ENCODE measurements around the gene EHMT1.

The EHMT1 gene

DNA sequence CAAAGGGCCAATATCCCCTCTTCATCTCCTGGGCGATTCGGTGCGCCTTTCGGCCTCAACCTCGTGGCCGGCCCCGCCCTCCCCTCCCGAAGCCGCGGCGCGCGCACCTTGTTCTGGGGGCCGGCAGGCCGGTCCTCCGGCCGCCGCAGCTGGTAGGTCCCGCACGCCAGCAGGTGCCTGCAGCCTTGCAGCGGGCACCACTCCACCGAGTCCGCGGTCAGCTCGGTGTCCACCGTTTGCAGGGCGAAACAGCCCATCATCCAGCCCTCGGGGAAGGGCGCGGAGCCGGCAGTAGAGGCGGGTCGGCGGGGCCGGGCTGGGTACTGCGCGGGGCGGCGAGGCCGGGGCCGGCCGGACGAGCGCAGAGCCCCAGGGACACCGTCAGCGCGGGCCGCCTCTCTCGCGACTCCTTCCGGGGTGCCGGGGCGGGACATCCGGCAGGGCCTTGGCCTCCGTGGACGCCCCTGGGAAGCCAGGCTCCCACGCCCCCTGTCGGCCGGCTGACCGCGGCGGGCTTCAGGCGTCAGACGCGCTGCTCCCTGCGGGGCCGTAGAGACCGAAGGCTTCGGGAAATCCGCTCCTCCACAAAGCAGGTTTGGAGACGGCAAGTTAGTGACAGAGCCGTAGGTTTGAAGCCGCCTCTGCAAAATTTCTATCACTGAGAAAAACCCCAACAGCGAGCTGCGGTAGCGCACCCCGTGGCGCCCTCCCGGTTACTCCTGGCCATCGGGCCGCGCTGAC lies 40.1 kb upstream of the EHMT1 start, which contains the start of gene DPH7:
TSS of gene DPH7 (minus strand) at position 408 of the 741 bp plus-strand sequence. CDS start at position 260, 148 bp downstream.
- TF ChIP-seq, protein P1, sequence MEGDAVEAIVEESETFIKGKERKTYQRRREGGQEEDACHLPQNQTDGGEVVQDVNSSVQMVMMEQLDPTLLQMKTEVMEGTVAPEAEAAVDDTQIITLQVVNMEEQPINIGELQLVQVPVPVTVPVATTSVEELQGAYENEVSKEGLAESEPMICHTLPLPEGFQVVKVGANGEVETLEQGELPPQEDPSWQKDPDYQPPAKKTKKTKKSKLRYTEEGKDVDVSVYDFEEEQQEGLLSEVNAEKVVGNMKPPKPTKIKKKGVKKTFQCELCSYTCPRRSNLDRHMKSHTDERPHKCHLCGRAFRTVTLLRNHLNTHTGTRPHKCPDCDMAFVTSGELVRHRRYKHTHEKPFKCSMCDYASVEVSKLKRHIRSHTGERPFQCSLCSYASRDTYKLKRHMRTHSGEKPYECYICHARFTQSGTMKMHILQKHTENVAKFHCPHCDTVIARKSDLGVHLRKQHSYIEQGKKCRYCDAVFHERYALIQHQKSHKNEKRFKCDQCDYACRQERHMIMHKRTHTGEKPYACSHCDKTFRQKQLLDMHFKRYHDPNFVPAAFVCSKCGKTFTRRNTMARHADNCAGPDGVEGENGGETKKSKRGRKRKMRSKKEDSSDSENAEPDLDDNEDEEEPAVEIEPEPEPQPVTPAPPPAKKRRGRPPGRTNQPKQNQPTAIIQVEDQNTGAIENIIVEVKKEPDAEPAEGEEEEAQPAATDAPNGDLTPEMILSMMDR (IDR thresholded peaks at IDR 0.05; ENCODE audit: borderline replicate concordance, insufficient read depth, low read depth, low read length) = peak; percentile 97
- peak within 1 kb of the TSS; percentile 98 for H3K4me3 ChIP-seq (ENCODE audit: low read depth, low read length)

DNA sequence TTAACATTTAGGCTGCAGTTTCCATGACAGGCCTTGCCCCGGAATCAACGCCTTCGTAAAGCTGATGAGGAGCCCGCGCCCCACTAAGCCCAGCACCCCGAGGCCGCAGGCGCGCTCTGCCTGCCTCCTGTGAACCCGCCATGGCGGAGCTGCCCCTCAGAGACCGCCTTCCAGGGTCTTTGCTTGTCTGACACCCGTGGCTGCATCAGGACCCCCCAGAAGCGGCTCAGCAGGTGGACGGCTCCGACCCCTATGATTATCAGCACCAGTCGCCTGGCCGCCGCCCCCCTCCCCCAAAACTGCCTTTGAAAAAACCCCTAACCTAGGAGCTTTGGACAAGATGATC lies 39.6 kb upstream of the EHMT1 start:
- H3K4me3 ChIP-seq (ENCODE audit: low read depth, low read length) = no peak overlapping the region
- TF ChIP-seq, protein P1 (IDR thresholded peaks at IDR 0.05; ENCODE audit: borderline replicate concordance, insufficient read depth, low read depth, low read length) = no peak

DNA sequence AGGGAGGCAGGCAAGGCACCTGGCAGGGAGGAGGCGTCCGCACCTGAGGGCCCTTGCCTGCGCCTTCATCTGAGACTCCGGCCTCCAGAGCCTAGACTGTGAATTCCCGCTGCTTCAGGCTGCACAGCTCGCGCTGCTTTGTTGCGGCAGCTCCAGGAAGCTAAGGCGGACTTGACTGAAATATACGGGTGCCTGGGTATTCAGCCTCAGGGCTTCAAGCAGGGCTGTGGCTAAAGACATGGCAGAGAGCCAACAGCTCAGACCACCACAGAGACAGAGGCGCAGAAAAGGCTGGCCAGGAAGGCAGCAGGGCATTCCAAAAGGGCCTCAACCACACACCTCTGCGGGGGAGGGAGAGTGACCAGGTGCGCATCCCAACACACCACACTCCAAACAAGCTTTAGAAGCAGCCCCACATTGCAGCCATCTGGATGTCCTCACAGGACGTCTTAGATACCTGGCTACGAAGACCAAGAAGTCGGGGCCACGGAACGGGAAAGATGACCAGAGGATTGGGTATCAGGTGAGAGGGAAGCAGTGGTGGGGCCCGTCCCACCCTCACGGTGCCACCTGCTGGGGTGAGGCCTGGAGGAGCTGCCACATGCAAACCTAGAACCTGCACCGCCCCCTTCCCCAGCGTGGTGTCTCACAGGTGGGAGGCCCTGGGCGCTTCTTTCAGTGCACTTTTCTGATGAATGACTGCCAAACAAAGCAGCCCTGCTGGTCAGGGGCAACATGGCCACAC lies 38.4 kb upstream of the EHMT1 start:
- TF ChIP-seq, protein P1 (IDR thresholded peaks at IDR 0.05; ENCODE audit: borderline replicate concordance, insufficient read depth, low read depth, low read length) = no peak
- no peak overlapping the region for H3K4me3 ChIP-seq (ENCODE audit: low read depth, low read length)

DNA sequence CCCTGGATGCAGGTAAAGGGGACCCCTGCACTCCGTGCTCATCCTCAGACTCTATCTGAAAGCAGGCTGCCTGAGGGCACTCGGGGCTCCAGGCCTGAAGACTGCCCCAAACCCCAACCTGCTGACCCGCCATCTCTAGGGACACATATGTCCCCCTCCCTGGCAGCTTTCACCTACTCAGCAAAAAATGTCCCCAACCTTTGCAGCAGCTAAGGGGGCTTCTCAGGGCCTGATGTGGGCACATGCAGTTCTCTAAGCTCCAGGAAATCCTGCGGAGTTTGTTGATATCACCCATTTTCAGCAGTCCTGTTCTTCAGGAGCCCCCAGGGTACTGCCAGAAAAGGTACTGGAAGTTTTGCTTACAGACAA lies 37.9 kb upstream of the EHMT1 start:
- H3K4me3 ChIP-seq (ENCODE audit: low read depth, low read length) = no peak overlapping the region
- TF ChIP-seq, protein P1 (IDR thresholded peaks at IDR 0.05; ENCODE audit: borderline replicate concordance, insufficient read depth, low read depth, low read length) = no peak

DNA sequence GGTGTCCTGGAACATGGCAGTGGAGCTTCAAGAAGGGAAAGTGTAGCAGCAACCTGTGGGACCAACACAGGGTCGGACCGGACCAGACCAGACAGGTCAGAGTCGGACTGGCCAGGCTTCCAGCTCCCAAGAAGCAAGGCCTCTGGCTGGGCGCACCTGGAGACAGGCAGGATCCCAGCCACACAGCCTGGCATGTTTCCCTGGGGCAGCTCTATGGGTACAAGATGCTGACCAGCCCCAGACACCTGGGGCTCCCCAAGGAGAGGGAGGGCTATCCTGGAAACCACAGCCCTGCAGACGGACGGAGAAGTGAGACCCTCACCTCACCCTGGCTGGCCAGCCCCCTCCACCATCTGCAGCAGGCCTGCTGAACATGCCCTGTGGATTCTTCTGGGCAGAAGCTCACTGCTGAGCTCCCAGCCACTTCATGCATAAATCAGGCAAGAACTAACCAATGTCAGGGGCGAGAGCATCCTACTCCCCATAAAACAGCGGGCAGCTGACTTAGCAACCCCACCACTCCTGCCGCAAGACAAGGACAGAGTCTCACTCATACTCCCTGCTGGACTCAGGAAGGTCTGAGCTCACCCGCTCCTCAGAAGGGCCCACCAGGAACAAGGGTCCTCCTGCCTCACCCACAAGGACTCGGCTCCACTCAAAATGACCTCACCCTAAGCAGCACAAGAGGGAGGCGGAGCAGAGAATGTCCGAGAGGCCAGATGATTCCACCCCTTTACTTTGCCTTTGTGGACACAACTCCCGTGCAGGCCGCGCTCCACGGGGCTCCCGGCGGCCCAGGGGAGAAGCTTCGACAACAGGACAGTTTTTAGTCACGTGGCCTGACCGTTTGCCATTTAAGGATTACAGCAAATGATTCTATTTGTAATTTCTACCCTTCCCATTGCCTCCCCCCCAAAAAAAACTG lies 37.2 kb upstream of the EHMT1 start:
- H3K4me3 ChIP-seq (ENCODE audit: low read depth, low read length) = no peak overlapping the region
- TF ChIP-seq, protein P1 (IDR thresholded peaks at IDR 0.05; ENCODE audit: borderline replicate concordance, insufficient read depth, low read depth, low read length) = no peak

DNA sequence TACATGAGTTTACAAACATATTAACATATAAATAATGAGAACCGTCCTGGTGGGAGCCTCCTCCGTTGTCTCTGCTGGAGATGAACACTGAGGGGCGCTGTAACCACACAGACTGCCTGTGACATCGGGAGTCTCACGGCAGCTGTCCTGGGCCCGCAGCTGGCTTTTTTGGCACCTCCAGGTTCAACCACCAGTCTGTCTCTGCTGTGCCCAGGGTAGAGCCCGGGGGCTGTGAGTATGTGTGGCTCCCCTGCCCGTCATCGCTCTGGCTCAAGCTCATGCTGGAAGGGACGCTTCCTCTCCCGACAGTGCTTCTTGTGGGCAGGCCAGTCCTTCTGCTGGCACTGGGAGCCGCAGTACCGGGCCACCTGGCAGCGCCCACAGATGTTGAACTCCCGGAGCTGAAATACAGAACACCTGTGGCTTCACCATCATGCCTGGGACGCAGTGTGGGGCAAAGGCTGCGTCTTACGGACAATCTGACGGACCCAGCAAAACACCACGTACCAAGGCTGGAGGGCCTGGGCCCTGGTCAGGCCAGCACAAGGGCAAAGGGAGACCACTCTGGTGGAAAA lies 36.4 kb upstream of the EHMT1 start:
- no peak overlapping the region for H3K4me3 ChIP-seq (ENCODE audit: low read depth, low read length)
- TF ChIP-seq, protein P1 (IDR thresholded peaks at IDR 0.05; ENCODE audit: borderline replicate concordance, insufficient read depth, low read depth, low read length) = no peak

Measured in GM12875 (cell line).